ENCODE data around the gene LORICRIN. TPM values are rescaled to one million over a fixed set of nuclear protein-coding genes. Genes with fewer than 3 reads are reported as not detected.

The LORICRIN gene, protein sequence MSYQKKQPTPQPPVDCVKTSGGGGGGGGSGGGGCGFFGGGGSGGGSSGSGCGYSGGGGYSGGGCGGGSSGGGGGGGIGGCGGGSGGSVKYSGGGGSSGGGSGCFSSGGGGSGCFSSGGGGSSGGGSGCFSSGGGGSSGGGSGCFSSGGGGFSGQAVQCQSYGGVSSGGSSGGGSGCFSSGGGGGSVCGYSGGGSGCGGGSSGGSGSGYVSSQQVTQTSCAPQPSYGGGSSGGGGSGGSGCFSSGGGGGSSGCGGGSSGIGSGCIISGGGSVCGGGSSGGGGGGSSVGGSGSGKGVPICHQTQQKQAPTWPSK
- not detected in 2 replicates for total RNA-seq

GRCh38 chr1:153259387-153259786, at the start of gene LORICRIN:
Gene LORICRIN, plus strand, starts transcription at chr1:153259687. Its CDS starts 1,263 bp downstream, at chr1:153260950.

DNA sequence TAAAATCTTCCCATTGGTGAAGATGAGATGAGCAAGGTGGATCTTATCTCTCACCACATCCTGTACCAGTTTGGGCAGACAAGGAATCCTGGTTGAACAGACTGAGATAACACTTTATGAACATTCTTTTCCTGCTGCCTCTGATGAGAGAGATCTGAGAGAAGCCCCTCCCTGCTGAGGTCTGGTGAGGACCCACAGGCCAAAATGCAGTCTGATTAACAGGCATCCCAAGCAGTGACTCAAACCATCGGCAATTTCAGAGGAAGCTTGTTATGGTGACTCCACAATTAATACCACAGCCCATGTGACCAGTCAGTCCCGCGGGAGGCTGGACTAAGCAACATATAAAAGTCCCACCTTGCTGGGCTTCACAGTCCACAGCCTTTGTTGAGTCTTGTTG, 42.3 kb upstream of the LORICRIN start, which contains the start of gene PRR9:
Gene PRR9 (plus strand): TSS at position 373 of the 400 bp plus-strand sequence. CDS start 561 bp downstream, outside the sequence.

Other genes starting within 250 kb of the LORICRIN start
- not detected in 2 replicates for gene SPRR1B, start 228.5 kb upstream of the LORICRIN start, total RNA-seq
- not detected in 2 replicates for gene SPRR2D, start 218.6 kb upstream of the LORICRIN start, total RNA-seq
- not detected in 2 replicates for gene SPRR2A, start 202.2 kb upstream of the LORICRIN start, total RNA-seq
- gene SPRR2B, start 188.1 kb upstream of the LORICRIN start, total RNA-seq: not detected in 2 replicates
- gene SPRR2E, start 165.2 kb upstream of the LORICRIN start, total RNA-seq: not detected in 2 replicates
- not detected in 2 replicates for gene SPRR2F, start 146.2 kb upstream of the LORICRIN start, total RNA-seq
- gene SPRR2G, start 108.8 kb upstream of the LORICRIN start, total RNA-seq: not detected in 2 replicates
- gene LELP1, start 56.3 kb upstream of the LORICRIN start, total RNA-seq: not detected in 2 replicates
- not detected in 2 replicates for gene PRR9, start 42.1 kb upstream of the LORICRIN start, total RNA-seq
- not detected in 2 replicates for gene PGLYRP3, start 53.3 kb downstream of the LORICRIN start, total RNA-seq
- gene PGLYRP4, start 89.2 kb downstream of the LORICRIN start, total RNA-seq: not detected in 2 replicates
- not detected in 2 replicates for gene S100A9, start 98.2 kb downstream of the LORICRIN start, total RNA-seq
- not detected in 2 replicates for gene S100A12, start 115.9 kb downstream of the LORICRIN start, total RNA-seq
- not detected in 2 replicates for gene S100A8, start 131.4 kb downstream of the LORICRIN start, total RNA-seq
- gene S100A7A, start 156.8 kb downstream of the LORICRIN start, total RNA-seq: not detected in 2 replicates
- not detected in 2 replicates for gene S100A7, start 201.0 kb downstream of the LORICRIN start, total RNA-seq